AG09309 (cell line): ENCODE measurements around the gene SLC39A11.

Source experiments
- DNase-seq: peaks from one replicate; pipeline ENCODE4 v3.0.0-alpha.2; 2010; ENCODE audit warnings: low read depth
- H3K4me3 ChIP-seq: 2 replicates; pipeline ENCODE4 v1.5.1; 2011; ENCODE audit warnings: mild to moderate bottlenecking, low read depth, low read length, moderate library complexity; ENCODE audit not compliant: control insufficient read depth
- TF ChIP-seq, protein P1 (sequence below): IDR thresholded peaks from 2 replicates; pipeline ENCODE4 v1.5.1; 2011; ENCODE audit warnings: mild to moderate bottlenecking, low read depth, low read length, inconsistent platforms; ENCODE audit not compliant: insufficient read depth, control insufficient read depth; ENCODE audit errors: missing control alignments

Gene SLC39A11

DNA sequence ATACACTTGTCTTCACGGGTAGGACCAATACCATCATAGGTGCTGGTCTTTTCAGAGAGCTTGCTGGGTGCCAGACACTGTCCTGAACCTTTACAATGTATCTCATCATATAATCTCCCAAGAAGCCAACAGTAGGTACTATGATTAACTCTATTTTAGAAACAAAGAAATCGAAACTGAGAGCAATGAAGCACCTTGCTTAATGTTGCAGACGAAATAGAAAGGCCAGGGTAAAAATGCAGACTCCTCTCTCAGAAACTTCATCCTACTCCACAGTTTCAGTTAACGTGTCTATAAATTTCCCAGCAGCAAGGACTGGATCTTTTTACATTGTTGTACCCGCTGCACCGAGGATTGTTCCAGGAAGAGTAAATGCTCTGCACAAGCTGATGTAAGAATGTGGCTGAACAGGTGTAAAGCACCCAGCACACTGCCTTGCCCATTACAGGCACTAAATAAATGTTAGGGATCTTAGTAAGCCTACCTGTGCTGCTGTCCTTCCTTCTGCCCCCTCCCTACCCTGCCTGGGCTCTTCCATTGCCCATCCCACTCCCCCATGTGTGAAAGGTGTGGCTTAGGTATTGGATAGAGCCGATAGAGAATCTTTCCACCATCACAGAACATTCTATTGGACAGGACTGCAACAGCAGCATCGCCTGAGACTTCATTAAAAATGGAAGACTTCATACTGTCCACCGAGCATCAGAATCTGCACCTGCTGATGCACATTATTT is 495.0 kb downstream of the SLC39A11 start:
- TF ChIP-seq, protein P1, sequence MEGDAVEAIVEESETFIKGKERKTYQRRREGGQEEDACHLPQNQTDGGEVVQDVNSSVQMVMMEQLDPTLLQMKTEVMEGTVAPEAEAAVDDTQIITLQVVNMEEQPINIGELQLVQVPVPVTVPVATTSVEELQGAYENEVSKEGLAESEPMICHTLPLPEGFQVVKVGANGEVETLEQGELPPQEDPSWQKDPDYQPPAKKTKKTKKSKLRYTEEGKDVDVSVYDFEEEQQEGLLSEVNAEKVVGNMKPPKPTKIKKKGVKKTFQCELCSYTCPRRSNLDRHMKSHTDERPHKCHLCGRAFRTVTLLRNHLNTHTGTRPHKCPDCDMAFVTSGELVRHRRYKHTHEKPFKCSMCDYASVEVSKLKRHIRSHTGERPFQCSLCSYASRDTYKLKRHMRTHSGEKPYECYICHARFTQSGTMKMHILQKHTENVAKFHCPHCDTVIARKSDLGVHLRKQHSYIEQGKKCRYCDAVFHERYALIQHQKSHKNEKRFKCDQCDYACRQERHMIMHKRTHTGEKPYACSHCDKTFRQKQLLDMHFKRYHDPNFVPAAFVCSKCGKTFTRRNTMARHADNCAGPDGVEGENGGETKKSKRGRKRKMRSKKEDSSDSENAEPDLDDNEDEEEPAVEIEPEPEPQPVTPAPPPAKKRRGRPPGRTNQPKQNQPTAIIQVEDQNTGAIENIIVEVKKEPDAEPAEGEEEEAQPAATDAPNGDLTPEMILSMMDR, result no peak
- no peak overlapping the region for H3K4me3 ChIP-seq
- DNase-seq, result no peak
